Osteocyte (in vitro differentiated cells): ENCODE measurements around the gene IFI35. TPM values are rescaled to one million over a fixed set of nuclear protein-coding genes. Genes with fewer than 3 reads are reported as not detected.

ENCODE experiments used
- DNase-seq: peaks from one replicate; pipeline ENCODE4 v3.0.0; 2021; ENCODE audit warnings: mixed read lengths; ENCODE audit not compliant: unreplicated experiment; ENCODE audit errors: extremely low spot score
- H3K27ac Mint-ChIP-seq: one replicate; pipeline ENCODE4 v1.8.0; 2021; ENCODE audit warnings: mild to moderate bottlenecking, mixed read lengths; ENCODE audit not compliant: unreplicated experiment
- H3K27me3 Mint-ChIP-seq: one replicate; pipeline ENCODE4 v1.8.0; 2021; ENCODE audit warnings: mixed read lengths; ENCODE audit not compliant: unreplicated experiment
- H3K36me3 Mint-ChIP-seq: one replicate; pipeline ENCODE4 v1.8.0; 2021; ENCODE audit warnings: mixed read lengths; ENCODE audit not compliant: unreplicated experiment
- H3K4me1 Mint-ChIP-seq: one replicate; pipeline ENCODE4 v1.8.0; 2021; ENCODE audit warnings: mixed read lengths; ENCODE audit not compliant: unreplicated experiment
- H3K4me3 Mint-ChIP-seq: one replicate; pipeline ENCODE4 v1.8.0; 2021; ENCODE audit warnings: mild to moderate bottlenecking, moderate library complexity, mixed read lengths; ENCODE audit not compliant: unreplicated experiment
- H3K9me3 Mint-ChIP-seq: one replicate; pipeline ENCODE4 v1.8.0; 2021; ENCODE audit warnings: mixed read lengths; ENCODE audit not compliant: unreplicated experiment
- total RNA-seq: library from RNA; stranded (reverse); gene quantifications from 2 replicates; pipeline ENCODE4 v1.2.1, GENCODE V29; 2021
- TF ChIP-seq, protein P1 (sequence below): fragments of 200-600 bp; sonication (generic); IDR thresholded peaks from 2 replicates; pipeline ENCODE4 v1.5.0; 2021; ENCODE audit warnings: antibody characterized with exemption, mild to moderate bottlenecking, moderate library complexity

IFI35 gene
- total RNA-seq, 1 donor from 2014 or later: 34.4 TPM

DNA sequence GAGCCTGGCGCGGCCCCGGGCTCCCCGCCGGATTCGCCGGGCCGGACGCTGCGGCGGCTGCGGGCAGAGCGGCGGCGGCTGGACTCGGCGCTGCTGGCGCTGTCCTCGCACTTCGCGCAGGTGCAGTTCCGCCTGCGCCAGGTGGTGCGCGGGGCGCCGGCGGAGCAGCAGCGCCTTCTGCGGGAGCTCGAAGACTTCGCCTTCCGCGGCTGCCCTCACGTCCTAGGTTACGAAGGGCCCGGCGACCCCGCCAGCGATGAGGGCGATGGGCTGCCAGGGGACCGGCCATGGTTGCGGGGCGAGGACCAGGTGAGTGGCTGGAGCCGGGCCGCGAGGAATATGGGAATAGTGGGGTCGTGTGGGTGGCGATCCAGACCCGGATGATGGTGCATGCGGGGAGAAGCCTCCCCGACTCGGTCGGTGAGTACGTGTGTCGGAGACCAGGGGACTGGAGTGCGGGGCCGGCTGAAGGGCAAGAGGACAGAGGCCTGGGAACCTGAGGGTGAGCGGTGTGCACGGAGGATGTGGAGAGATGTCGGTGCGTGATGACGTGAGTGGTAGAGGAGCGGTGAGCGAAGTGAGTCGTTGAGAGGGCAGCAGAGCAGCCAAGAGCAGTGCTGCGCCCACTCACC lies 25.7 kb upstream of the IFI35 start:
- no peak for DNase-seq
- Mint-ChIP-seq H3K36me3 (peaks cover 10% of the 10 kb centered on the region), H3K4me3 (peak overlapping the region; percentile 99), H3K27me3 (no peaks in the 10 kb centered on the region), H3K4me1 (peaks cover 32% of the 10 kb centered on the region), H3K27ac (peak overlapping the region; percentile 84), H3K9me3 (no peaks in the 10 kb centered on the region)
- TF ChIP-seq, protein P1, sequence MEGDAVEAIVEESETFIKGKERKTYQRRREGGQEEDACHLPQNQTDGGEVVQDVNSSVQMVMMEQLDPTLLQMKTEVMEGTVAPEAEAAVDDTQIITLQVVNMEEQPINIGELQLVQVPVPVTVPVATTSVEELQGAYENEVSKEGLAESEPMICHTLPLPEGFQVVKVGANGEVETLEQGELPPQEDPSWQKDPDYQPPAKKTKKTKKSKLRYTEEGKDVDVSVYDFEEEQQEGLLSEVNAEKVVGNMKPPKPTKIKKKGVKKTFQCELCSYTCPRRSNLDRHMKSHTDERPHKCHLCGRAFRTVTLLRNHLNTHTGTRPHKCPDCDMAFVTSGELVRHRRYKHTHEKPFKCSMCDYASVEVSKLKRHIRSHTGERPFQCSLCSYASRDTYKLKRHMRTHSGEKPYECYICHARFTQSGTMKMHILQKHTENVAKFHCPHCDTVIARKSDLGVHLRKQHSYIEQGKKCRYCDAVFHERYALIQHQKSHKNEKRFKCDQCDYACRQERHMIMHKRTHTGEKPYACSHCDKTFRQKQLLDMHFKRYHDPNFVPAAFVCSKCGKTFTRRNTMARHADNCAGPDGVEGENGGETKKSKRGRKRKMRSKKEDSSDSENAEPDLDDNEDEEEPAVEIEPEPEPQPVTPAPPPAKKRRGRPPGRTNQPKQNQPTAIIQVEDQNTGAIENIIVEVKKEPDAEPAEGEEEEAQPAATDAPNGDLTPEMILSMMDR: no peak

DNA sequence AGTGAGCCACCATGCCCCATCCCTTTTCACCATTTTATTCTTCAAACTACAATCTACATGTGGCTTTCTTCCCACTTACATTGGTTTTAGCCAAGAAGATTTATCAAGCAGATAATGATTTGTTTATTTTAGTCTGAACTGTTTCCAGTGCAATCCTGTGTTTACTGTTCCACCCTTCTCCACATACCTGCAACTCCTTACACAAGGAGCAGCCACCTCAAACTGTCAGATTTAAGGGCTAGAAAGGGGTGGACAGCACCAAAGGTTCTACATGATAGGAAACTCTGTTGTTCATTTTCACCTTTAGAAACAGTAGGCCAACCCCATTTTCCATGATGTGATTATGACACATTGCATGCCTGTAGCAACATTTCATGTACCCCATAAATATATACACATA lies 24.3 kb upstream of the IFI35 start:
- H3K36me3 Mint-ChIP-seq: peaks cover 12% of the 10 kb centered on the region
- H3K9me3 Mint-ChIP-seq: no peaks in the 10 kb centered on the region
- no peaks in the 10 kb centered on the region for H3K27me3 Mint-ChIP-seq
- DNase-seq: no peak
- H3K4me1 Mint-ChIP-seq: peaks cover 27% of the 10 kb centered on the region
- TF ChIP-seq, protein P1: no peak
- peak overlapping the region; percentile 99 for H3K4me3 Mint-ChIP-seq
- H3K27ac Mint-ChIP-seq: no peak overlapping the region

DNA sequence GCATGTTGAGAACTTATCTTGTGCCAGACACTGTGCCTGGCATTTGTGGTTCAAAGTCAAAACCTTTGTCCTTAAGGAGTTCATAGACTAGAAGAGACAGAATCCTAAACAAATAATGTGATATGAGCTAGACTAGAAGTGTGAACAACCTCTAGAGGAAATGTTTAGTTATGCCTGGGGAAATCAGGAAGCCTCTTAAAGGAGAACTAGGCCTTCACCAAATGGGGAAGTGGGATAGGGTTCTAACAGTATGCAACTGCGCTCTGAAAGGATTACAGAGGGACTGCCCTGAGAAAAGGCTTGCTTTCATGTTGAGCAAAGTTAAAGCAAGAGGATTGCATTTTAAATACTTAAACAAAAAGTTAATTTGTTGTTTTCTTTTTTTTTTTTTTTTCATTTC lies 21.4 kb upstream of the IFI35 start:
- peaks cover 31% of the 10 kb centered on the region for H3K36me3 Mint-ChIP-seq
- H3K27me3 Mint-ChIP-seq: no peaks in the 10 kb centered on the region
- no peaks in the 10 kb centered on the region for H3K9me3 Mint-ChIP-seq
- no peak overlapping the region for H3K27ac Mint-ChIP-seq
- peaks cover 28% of the 10 kb centered on the region for H3K4me1 Mint-ChIP-seq
- H3K4me3 Mint-ChIP-seq: no peak overlapping the region
- no peak for DNase-seq
- TF ChIP-seq, protein P1: no peak

DNA sequence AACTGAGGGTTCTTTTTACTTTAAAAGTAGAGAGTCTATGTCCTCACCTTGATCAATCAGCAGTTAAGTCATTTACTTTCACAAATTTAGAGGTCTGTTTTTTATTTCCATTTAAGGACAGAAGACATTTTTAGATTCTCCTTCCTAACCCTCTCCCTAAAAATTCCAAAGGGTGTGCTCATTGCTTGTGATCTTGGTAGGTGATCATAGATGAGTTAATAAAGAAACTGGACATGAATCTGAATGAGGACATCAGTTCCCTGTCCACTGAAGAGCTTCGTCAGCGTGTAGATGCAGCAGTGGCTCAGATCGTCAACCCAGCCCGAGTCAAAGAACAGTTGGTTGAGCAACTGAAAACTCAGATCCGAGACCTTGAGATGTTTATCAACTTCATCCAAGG lies 17.4 kb upstream of the IFI35 start:
- Mint-ChIP-seq H3K27me3 (no peaks in the 10 kb centered on the region), H3K4me1 (peaks cover 18% of the 10 kb centered on the region), H3K36me3 (peaks cover 40% of the 10 kb centered on the region), H3K9me3 (no peaks in the 10 kb centered on the region), H3K4me3 (no peak overlapping the region), H3K27ac (peak overlapping the region; percentile 57)
- DNase-seq: no peak
- TF ChIP-seq, protein P1: no peak

DNA sequence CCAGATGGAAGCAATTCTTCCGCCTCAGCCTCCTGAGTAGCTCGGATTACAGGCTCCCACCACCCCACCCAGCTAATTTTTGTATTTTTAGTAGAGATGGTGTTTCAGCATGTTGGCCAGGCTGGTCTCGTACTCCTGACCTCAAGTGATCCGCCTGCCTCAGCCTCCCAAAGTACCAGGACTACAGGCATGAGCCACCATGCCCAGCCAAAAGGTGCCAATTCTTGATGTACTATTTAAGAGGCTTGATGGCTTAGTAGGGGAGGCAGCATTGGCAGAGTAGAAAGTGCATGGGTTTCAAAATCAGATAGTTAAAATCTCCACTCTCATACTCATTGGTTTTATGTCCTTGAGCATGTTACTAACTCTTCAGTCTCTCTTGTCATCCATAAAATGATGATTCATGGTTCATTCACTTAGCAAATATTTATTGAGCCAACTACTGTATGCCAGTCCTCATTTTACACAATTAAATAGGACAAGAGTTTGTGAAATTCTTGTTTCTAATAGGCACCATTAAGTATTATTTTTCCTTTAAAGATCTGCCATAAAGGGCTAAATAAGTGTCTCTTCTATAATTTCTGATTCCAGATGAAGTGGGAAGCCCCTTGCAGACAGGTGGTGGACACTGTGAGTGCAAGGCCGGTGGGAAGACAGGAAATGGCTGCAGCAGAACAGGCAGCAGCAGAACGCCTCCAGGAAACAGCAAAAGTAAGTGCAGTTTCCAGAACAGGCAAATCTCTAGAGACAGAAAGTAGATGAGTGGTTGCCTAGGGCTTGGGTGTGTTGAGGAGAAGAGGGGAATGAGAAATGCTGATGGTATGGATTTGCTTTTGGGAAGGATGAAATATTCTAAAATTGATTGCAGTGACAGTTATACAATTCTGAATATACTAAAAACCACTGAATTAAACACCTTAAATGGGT lies 16.6 kb upstream of the IFI35 start:
- Mint-ChIP-seq H3K27ac (peak overlapping the region; percentile 57), H3K36me3 (peaks cover 44% of the 10 kb centered on the region), H3K4me3 (no peak overlapping the region), H3K27me3 (no peaks in the 10 kb centered on the region), H3K4me1 (peaks cover 18% of the 10 kb centered on the region), H3K9me3 (no peaks in the 10 kb centered on the region)
- DNase-seq: no peak
- TF ChIP-seq, protein P1: no peak
